GM12874 (cell line): ENCODE measurements around the gene HMCN2.

Source experiments
- CTCF ChIP-seq: IDR thresholded peaks from 2 replicates; pipeline ENCODE4 v1.5.1; 2011; ENCODE audit warnings: low read depth, mild to moderate bottlenecking, control low read depth, low read length, moderate library complexity; ENCODE audit not compliant: insufficient read depth

The HMCN2 gene

GRCh38 chr9:130316430-130316829 lies 50.9 kb downstream of the HMCN2 start:
- TF ChIP-seq CTCF = no peak

GRCh38 chr9:130319300-130319699 lies 53.7 kb downstream of the HMCN2 start:
- TF ChIP-seq CTCF = no peak

- no peak for TF ChIP-seq CTCF
Measured at GRCh38 chr9:130319944-130320712, 54.6 kb downstream of the HMCN2 start.

GRCh38 chr9:130320723-130321481 lies 55.3 kb downstream of the HMCN2 start:
- no peak for TF ChIP-seq CTCF

GRCh38 chr9:130321539-130321938 lies 56.0 kb downstream of the HMCN2 start:
- no peak for TF ChIP-seq CTCF

GRCh38 chr9:130323051-130323745 lies 57.6 kb downstream of the HMCN2 start:
- TF ChIP-seq CTCF = no peak

- no peak for TF ChIP-seq CTCF
Measured at GRCh38 chr9:130325921-130326320, 60.4 kb downstream of the HMCN2 start.
